HEK293T (cell line): ENCODE measurements around the gene AHNAK2.
A peak's percentile ranks its signal among the peaks of the same experiment; 100 is the strongest.

Experiments used
- CTCF ChIA-PET: fragments of 350-600 bp; formaldehyde crosslinking; extraction: SDS; loops from one replicate; lab custom pipeline; 2021; ENCODE audit warnings: antibody characterized with exemption, inconsistent platforms; lab: Yijun Ruan, JAX
- POLR2A ChIA-PET: fragments of 350-600 bp; formaldehyde crosslinking; extraction: SDS; loops from one replicate; lab custom pipeline; 2020; ENCODE audit warnings: antibody characterized with exemption, inconsistent platforms; lab: Yijun Ruan, JAX
- DNase-seq: peaks from one replicate; pipeline ENCODE4 v3.0.0; 2012; ENCODE audit warnings: mixed read lengths; ENCODE audit errors: extremely low spot score
- ARNT ChIP-seq: fragments of 450-650 bp; IDR thresholded peaks from 2 replicates; pipeline ENCODE4 v1.6.1; 2017; ENCODE audit warnings: mild to moderate bottlenecking
- BHLHE40 ChIP-seq: fragments of 450-650 bp; IDR thresholded peaks from 2 replicates; pipeline ENCODE4 v1.6.1; 2016; ENCODE audit warnings: mild to moderate bottlenecking, moderate library complexity, borderline replicate concordance
- CTBP1 ChIP-seq: fragments of 450-650 bp; IDR thresholded peaks from 2 replicates; pipeline ENCODE4 v1.6.1; 2016; ENCODE audit warnings: borderline replicate concordance
- ELF4 ChIP-seq: fragments of 450-650 bp; IDR thresholded peaks from 2 replicates; pipeline ENCODE4 v1.6.1; 2017; ENCODE audit warnings: antibody characterized with exemption
- FOXA1 ChIP-seq: fragments of 450-650 bp; IDR thresholded peaks from 2 replicates; pipeline ENCODE4 v1.6.1; 2016; ENCODE audit warnings: mild to moderate bottlenecking
- FOXK2 ChIP-seq: fragments of 450-650 bp; IDR thresholded peaks from 2 replicates; pipeline ENCODE4 v1.6.1; 2016; ENCODE audit warnings: mild to moderate bottlenecking
- FOXM1 ChIP-seq: fragments of 450-650 bp; IDR thresholded peaks from 2 replicates; pipeline ENCODE4 v1.6.1; 2017; ENCODE audit warnings: mild to moderate bottlenecking, borderline replicate concordance
- HDGF ChIP-seq: fragments of 450-650 bp; IDR thresholded peaks from 2 replicates; pipeline ENCODE4 v1.6.1; 2017; ENCODE audit warnings: antibody characterized with exemption, borderline replicate concordance
- L3MBTL2 ChIP-seq: fragments of 450-650 bp; conservative IDR thresholded peaks from 2 replicates; pipeline ENCODE4 v1.6.1; 2016; ENCODE audit warnings: mild to moderate bottlenecking
- LEF1 ChIP-seq: fragments of 450-650 bp; IDR thresholded peaks from 2 replicates; pipeline ENCODE4 v1.6.1; 2017; ENCODE audit warnings: mild to moderate bottlenecking, borderline replicate concordance
- NFRKB ChIP-seq: fragments of 450-650 bp; IDR thresholded peaks from 2 replicates; pipeline ENCODE4 v1.6.1; 2016; ENCODE audit warnings: mild to moderate bottlenecking, moderate library complexity
- SP1 ChIP-seq: fragments of 450-650 bp; IDR thresholded peaks from 2 replicates; pipeline ENCODE4 v1.6.1; 2017
- SUZ12 ChIP-seq: fragments of 450-650 bp; IDR thresholded peaks from 2 replicates; pipeline ENCODE4 v1.6.1; 2016; ENCODE audit warnings: mild to moderate bottlenecking
- TARDBP ChIP-seq: fragments of 450-650 bp; IDR thresholded peaks from 2 replicates; pipeline ENCODE4 v1.6.1; 2016
- ZNF384 ChIP-seq: fragments of 450-650 bp; IDR thresholded peaks from 2 replicates; pipeline ENCODE4 v1.6.1; 2016
- TF ChIP-seq, protein P1 (sequence below): fragments of 450-650 bp; IDR thresholded peaks from 2 replicates; pipeline ENCODE4 v1.6.1; 2016

The AHNAK2 gene

DNA sequence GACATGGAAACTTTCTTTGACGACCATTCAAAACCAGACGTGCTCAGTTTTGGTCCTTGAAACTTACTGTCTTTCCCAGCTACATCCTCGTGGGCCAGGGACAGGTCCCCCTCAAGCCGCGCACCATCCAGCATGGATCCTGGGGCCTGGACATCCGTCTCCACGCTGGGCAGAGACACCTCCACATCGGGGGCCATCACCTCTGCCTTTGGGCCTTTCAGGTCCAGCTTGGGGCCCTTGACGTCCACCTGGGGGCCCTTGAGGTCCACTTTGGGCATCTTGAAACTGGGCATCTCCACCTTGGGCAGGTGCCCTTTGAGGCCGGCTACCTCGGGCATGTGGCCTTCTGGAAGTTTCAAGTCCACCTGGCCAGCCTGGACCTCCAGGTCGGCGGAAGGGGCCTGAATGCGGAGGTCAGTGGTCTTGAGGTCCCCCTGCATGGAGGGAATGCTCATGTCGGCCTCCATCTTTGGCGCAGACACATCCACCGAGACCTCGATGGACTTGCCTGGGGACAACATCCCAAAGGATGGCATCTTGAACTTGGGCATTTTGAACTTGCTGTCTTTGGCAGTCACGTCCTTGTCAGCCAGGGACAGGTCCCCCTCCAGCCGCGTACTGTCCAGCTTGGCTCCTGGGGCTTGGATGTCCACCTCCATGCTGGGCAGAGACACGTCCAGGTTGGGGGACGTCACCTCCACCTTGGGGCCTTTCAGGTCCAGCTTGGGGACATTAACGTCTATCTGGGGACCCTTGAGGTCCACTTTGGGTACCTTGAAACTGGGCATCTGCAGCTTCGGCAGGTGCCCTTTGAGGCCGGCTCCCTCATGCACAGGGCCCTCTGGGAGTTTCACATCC, 36.4 kb downstream of the AHNAK2 start:
- POLR2A ChIA-PET = no interaction called here
- no peak for DNase-seq
- TF ChIP-seq FOXK2 (no peak), NFRKB (no peak)
- CTCF ChIA-PET = interaction anchor here (1.1 kb wide), 1 partner anchor 46 kb away, joined by 3 read pairs; no protein-coding TSS in a partner anchor

DNA sequence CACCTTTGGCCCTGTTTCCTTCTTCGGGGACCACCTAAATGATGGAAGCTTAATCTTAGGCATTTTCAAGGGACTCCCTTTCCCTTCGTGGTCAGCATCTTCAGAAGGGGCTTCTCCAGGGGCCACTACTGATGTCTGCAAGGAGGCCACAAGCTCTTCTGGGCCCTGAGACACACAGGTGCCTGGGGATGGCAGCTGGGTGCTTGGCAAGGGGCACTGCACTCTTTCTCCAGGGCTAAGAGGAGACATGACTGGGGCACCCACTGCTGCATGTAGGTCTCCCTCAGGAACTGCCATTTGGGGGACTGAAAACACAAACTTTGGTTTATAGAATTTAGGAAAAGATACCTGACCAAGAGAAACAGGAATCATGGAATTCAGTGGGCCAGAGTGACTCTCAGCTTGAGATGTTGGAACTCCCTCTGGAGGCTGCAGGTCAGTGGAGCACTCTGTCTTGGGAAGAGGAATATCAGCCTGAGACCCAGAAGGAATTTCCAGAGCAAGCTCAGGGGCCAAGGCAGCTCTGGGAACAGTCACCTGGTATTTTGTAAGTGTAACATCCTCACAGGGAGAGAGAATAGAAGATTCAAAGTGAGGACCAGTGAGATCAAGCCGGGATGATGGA, 37.5 kb downstream of the AHNAK2 start:
- DNase-seq = peak; percentile 41
- TF ChIP-seq ARNT = no peak
- CTCF ChIA-PET = interaction anchor here (0.7 to 1.1 kb wide), 2 partner anchors 45 to 120 kb away, joined by 3 read pairs; no protein-coding TSS in a partner anchor
- POLR2A ChIA-PET = no interaction called here

DNA sequence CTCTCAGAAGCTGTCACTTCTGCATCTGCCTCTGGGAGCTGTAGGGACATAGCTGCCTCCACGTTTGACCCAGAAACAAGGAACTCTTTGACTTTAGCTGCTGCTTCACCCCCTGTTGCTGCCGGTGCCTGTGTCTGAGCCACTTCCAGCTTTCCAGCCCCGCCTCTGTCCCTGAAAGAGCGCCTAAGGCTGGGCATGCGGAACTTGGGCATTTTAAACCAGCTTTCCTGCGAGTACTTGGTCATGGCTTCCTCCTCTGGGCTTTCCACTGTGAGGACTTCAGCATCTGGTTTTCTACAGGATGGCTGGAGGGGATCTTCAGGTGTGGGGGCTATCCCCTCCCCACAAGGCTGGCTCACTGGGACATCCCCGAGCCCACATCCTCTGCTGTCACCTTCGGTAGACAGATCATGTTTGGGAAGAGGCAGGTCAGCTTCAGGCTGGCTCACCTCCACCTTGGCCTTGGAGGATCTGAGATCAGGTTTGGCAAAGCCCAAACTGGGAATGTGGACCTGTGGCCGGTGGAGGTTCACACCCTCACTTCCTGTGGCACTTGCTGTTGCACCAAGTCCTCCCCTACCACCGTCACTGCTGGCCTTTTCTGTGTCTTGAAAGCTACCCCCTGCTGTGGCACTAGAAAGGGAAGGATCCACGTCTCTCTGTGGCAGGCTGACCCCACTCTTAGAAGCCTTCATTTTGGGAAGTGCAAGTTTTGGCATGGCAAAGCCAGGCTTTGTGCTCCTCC, 38.3 kb downstream of the AHNAK2 start:
- ChIA-PET POLR2A (interaction anchor here (0.7 kb wide), 1 partner anchor 45 kb away, joined by 3 read pairs; no protein-coding TSS in a partner anchor), CTCF (interaction anchor here (1.3 kb wide), 1 partner anchor 171 kb away, joined by 5 read pairs; no protein-coding TSS in a partner anchor)
- no peak for TF ChIP-seq LEF1
- TF ChIP-seq HDGF = no peak
- no peak for TF ChIP-seq L3MBTL2
- TF ChIP-seq, protein P1, sequence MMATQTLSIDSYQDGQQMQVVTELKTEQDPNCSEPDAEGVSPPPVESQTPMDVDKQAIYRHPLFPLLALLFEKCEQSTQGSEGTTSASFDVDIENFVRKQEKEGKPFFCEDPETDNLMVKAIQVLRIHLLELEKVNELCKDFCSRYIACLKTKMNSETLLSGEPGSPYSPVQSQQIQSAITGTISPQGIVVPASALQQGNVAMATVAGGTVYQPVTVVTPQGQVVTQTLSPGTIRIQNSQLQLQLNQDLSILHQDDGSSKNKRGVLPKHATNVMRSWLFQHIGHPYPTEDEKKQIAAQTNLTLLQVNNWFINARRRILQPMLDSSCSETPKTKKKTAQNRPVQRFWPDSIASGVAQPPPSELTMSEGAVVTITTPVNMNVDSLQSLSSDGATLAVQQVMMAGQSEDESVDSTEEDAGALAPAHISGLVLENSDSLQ = no peak
- no peak for TF ChIP-seq SP1
- TF ChIP-seq BHLHE40 = no peak
- TF ChIP-seq CTBP1 = no peak
- no peak for TF ChIP-seq SUZ12
- no peak for TF ChIP-seq FOXK2
- TF ChIP-seq FOXA1 = no peak
- TF ChIP-seq FOXM1 = no peak
- no peak for TF ChIP-seq ZNF384
- no peak for TF ChIP-seq ARNT
- DNase-seq = no peak

DNA sequence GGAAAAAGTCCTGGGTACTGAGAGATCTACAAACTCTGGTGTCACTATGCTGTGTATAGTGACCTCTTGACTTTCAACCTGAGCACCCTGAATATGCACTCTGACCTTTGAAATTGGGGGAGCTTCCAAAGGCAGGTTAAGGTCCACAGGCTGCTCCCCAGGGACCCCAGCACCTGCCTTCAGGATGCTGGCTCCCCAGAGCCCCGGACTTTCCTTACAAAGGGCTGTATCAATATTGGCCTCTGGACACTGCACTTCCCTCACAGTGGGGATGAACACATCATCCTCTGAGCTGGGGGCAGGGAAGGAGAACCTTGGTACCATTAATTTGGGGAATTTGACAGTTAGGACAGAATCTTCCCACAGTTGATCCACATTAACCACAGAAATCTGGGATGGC, 39.2 kb downstream of the AHNAK2 start:
- CTCF ChIA-PET = interaction anchor here (0.5 to 1.3 kb wide), 2 partner anchors 30 to 171 kb away, joined by 4 to 5 read pairs; no protein-coding TSS in a partner anchor
- TF ChIP-seq FOXA1 (no peak), NFRKB (no peak), CTBP1 (no peak), SP1 (no peak), TARDBP (no peak), ARNT (no peak), L3MBTL2 (no peak)
- TF ChIP-seq, protein P1 = no peak
- POLR2A ChIA-PET = no interaction called here
- DNase-seq = no peak

DNA sequence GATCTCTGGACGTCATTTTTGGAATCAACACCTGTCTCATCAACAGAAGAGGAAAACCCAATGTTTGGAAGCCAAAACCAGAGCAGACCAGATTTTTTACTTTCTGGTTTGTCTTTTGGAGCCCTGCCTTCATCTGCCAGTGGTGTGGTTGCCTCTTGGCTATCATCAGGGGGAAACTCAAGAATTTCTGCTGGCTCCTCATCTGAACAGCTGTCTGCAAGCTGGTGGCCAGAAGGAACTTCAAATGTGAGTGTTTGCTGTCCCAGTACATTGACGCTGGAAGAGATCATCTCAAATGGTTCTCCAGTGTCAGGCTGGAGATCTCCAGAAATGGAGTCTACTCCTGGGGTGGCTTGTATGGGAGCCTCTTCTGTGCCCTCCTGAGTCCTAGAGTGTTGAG, 39.7 kb downstream of the AHNAK2 start:
- DNase-seq = no peak
- ChIA-PET POLR2A (no interaction called here), CTCF (interaction anchor here (0.5 kb wide), 1 partner anchor 29 kb away, joined by 4 read pairs; no protein-coding TSS in a partner anchor)
- TF ChIP-seq ARNT = no peak
- TF ChIP-seq BHLHE40 = no peak
- TF ChIP-seq NFRKB = no peak
- no peak for TF ChIP-seq FOXK2
- TF ChIP-seq FOXM1 = no peak
- TF ChIP-seq SP1 = no peak
- TF ChIP-seq, protein P1 = no peak
- TF ChIP-seq ELF4 = no peak
- TF ChIP-seq TARDBP = no peak
- TF ChIP-seq ZNF384 = no peak
- no peak for TF ChIP-seq CTBP1
- TF ChIP-seq LEF1 = no peak
- TF ChIP-seq FOXA1 = no peak
- no peak for TF ChIP-seq HDGF

DNA sequence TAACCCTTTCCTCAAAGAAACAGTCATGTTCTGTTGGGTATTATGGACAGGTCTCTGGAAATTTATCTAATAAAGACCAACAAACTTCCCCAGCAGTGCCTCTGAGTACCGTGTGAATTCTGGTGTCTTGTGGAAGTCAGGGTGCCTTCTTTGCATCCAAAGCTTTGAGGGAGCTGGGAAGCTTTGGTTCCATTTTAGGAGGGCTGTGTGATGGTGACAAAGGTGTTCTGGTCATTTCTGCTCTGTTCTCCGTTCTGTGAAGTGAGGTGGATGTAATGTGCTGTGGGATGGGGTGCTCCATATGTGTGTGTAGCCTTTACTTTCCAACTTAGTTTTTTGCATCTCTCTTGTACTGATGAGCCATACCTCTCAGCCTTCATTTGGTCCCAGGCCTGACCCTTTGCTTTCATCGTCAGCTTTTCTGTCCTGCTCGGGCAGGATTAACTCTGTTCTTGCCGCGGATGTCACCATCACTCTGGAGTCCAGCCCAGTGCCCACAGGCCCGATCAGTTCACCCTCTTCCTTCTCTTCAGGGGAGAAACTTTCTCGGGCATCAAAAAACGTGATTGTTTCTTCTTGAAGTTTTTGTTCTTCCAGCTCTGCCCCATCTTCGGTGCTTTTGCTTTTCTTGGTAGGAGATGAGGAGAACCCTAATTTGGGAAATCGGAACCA, 40.3 kb downstream of the AHNAK2 start:
- CTCF ChIA-PET = no interaction called here
- POLR2A ChIA-PET = interaction anchor here (0.6 kb wide), 1 partner anchor 81 kb away, joined by 3 read pairs; no protein-coding TSS in a partner anchor
- TF ChIP-seq, protein P1 = no peak
- TF ChIP-seq FOXM1 (no peak), NFRKB (no peak), ARNT (no peak), CTBP1 (no peak), SP1 (no peak), FOXK2 (no peak), ELF4 (no peak), ZNF384 (no peak), TARDBP (no peak), L3MBTL2 (no peak), BHLHE40 (no peak), FOXA1 (no peak), SUZ12 (no peak), HDGF (no peak), LEF1 (no peak)
- DNase-seq = no peak
